Type B pancreatic cell (in vitro differentiated cells): Measurements from ENCODE around the gene RHOB. TPM values are rescaled to one million over a fixed set of nuclear protein-coding genes. Genes with fewer than 3 reads are reported as not detected.

Source experiments
- DNase-seq: peaks from one replicate; pipeline ENCODE4 v3.0.0; 2021; ENCODE audit warnings: mixed read lengths; ENCODE audit not compliant: unreplicated experiment; ENCODE audit errors: extremely low spot score
- H3K27ac Mint-ChIP-seq: 2 replicates; pipeline ENCODE4 v1.8.0; 2021; ENCODE audit warnings: mild to moderate bottlenecking, mixed read lengths
- H3K27me3 Mint-ChIP-seq: 2 replicates; pipeline ENCODE4 v1.8.0; 2021; ENCODE audit warnings: mixed read lengths
- H3K36me3 Mint-ChIP-seq: 2 replicates; pipeline ENCODE4 v1.8.0; 2021; ENCODE audit warnings: mixed read lengths
- H3K4me1 Mint-ChIP-seq: one replicate; pipeline ENCODE4 v1.8.0; 2021; ENCODE audit warnings: mixed read lengths; ENCODE audit not compliant: unreplicated experiment
- H3K4me3 Mint-ChIP-seq: 2 replicates; pipeline ENCODE4 v1.8.0; 2021; ENCODE audit warnings: mild to moderate bottlenecking, mixed read lengths
- H3K9me3 Mint-ChIP-seq: 2 replicates; pipeline ENCODE4 v1.8.0; 2021; ENCODE audit warnings: mixed read lengths
- total RNA-seq: library from RNA; stranded (reverse); gene quantifications from 2 replicates; pipeline ENCODE4 v1.2.1, GENCODE V29; 2021; ENCODE audit warnings: low replicate concordance
- TF ChIP-seq, protein P1 (sequence below): fragments of 200-600 bp; sonication (generic); conservative IDR thresholded peaks from 2 replicates; pipeline ENCODE4 v1.5.0; 2021; ENCODE audit warnings: antibody characterized with exemption, mild to moderate bottlenecking

Gene RHOB
- total RNA-seq, 1 donor from 2014 or later = 82.8 TPM

DNA sequence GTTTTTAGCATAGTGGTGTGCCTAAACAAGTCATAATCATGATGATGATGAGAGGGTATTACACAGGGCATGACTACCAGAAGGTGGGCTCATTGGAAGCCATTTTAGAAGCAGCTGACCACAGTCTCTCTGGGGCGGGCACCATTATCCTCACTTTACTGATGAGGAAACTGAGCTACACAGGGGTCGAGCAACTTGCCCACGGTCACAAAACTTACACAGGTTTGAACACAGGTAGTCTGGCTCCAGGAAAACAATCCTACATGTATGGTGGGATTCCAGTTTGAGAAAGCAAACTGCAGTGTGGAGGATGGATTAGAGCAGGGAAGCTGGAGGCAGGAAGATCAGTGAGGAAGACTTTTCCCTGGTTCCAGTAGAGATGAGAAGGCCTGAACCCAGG, 6.2 kb downstream of the RHOB start:
- TF ChIP-seq, protein P1, sequence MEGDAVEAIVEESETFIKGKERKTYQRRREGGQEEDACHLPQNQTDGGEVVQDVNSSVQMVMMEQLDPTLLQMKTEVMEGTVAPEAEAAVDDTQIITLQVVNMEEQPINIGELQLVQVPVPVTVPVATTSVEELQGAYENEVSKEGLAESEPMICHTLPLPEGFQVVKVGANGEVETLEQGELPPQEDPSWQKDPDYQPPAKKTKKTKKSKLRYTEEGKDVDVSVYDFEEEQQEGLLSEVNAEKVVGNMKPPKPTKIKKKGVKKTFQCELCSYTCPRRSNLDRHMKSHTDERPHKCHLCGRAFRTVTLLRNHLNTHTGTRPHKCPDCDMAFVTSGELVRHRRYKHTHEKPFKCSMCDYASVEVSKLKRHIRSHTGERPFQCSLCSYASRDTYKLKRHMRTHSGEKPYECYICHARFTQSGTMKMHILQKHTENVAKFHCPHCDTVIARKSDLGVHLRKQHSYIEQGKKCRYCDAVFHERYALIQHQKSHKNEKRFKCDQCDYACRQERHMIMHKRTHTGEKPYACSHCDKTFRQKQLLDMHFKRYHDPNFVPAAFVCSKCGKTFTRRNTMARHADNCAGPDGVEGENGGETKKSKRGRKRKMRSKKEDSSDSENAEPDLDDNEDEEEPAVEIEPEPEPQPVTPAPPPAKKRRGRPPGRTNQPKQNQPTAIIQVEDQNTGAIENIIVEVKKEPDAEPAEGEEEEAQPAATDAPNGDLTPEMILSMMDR = no peak
- no peak overlapping the region for H3K27ac Mint-ChIP-seq
- H3K4me1 Mint-ChIP-seq = peaks cover 20% of the 10 kb centered on the region
- no peak for DNase-seq
- no peaks in the 10 kb centered on the region for H3K9me3 Mint-ChIP-seq
- no peaks in the 10 kb centered on the region for H3K36me3 Mint-ChIP-seq
- peaks cover 3% of the 10 kb centered on the region for H3K27me3 Mint-ChIP-seq
- no peak overlapping the region for H3K4me3 Mint-ChIP-seq

DNA sequence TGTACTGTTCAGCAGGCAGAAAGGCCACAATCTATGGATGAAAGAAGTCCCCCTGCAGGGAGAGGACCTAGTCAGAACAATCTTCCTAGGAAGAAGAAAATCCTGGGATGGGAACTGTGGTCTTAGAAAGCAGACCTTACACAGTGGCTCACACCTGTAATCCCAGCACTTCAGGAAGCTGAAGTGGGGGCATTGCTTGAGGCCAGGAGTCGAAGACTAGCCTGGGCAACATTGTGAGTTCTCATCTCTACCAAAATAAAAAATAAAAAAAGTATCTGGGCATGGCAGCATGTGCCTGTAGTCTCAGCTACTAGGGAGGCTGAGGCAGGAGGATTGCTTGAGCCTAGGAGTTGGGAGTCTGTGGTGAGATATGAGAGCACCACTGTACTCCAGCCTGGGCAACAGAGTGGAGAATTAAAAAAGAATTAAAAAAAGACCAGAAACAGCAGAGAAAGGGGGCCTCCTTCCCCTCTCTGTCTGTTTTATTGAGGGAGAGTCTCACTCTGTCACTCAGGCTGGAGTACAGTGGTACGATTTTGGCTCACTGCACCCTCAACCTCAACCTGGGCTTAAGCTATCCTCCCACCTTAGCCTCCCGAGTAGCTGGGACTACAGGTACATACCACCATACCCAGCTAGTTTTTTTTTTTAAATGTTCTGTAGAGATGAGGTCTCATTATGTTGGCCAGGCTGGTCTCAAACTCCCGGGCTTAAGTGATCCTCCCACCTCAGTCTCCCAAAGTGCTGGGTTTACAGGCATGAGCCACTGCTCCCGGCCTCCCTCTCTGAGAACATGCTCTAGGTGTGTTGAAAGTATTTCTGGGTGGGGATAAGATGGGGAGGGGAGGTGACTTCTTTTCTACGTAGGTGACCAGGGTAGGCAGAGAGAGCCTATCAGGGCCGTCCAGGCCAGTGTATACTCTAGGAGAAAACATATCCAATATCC, 7.4 kb downstream of the RHOB start:
- no peak for DNase-seq
- Mint-ChIP-seq H3K4me1 (peaks cover 19% of the 10 kb centered on the region), H3K27ac (no peak overlapping the region), H3K36me3 (no peaks in the 10 kb centered on the region), H3K9me3 (no peaks in the 10 kb centered on the region), H3K27me3 (no peaks in the 10 kb centered on the region), H3K4me3 (no peak overlapping the region)
- TF ChIP-seq, protein P1 = no peak

DNA sequence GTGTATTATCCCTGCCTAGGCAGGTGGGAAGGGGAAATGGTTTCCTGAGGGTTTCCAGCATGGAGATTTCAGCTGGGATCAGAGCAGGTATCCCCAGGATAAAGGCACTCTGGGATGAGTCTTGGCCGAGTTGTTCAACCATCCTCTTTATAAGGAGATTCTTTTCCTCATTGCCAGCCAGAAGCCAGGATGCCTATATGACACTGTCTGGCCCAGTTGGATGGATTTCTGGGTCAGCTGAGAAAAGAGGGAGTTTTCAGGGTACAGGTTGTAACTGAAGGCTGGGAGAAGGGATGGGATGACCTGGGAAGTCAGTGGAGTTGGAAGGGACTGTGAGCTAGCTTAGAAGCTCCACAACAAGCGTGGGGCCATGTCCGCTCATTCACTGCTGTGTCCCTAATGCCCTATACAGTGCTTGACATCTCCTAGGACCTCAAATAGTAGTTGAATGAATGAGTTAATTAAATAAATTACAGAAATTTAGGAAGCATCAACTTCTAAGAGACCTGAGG, 8.3 kb downstream of the RHOB start:
- Mint-ChIP-seq H3K9me3 (peaks cover 5% of the 10 kb centered on the region), H3K4me3 (no peak overlapping the region), H3K27me3 (peaks cover 4% of the 10 kb centered on the region), H3K4me1 (peaks cover 12% of the 10 kb centered on the region), H3K27ac (no peak overlapping the region), H3K36me3 (no peaks in the 10 kb centered on the region)
- no peak for DNase-seq
- TF ChIP-seq, protein P1 = no peak

DNA sequence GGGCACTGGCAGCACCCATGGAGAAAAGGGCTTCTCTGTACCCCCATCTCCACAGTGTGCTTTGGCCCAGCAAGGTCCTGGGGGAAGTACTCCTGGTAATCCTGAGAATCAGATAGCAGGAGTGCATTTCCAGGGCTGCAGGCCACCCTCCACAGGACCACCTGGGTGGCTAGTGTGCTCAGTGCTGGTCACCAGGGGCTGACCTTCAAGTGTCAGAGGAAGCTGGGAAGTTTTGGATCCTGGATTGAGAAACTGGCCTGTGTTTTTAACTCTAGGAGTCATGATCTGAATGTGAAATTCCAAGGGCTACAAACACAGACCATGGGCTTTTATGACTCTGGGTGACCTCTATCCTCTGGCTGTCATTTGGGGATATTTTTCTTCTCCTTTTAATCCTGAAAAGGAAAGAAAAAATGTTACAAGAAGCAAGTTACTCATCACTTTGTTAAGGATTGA, 9.3 kb downstream of the RHOB start:
- H3K27me3 Mint-ChIP-seq = peaks cover 4% of the 10 kb centered on the region
- no peaks in the 10 kb centered on the region for H3K36me3 Mint-ChIP-seq
- TF ChIP-seq, protein P1 = no peak
- H3K9me3 Mint-ChIP-seq = peaks cover 5% of the 10 kb centered on the region
- peaks cover 3% of the 10 kb centered on the region for H3K4me1 Mint-ChIP-seq
- H3K4me3 Mint-ChIP-seq = no peak overlapping the region
- no peak for DNase-seq
- H3K27ac Mint-ChIP-seq = no peak overlapping the region

DNA sequence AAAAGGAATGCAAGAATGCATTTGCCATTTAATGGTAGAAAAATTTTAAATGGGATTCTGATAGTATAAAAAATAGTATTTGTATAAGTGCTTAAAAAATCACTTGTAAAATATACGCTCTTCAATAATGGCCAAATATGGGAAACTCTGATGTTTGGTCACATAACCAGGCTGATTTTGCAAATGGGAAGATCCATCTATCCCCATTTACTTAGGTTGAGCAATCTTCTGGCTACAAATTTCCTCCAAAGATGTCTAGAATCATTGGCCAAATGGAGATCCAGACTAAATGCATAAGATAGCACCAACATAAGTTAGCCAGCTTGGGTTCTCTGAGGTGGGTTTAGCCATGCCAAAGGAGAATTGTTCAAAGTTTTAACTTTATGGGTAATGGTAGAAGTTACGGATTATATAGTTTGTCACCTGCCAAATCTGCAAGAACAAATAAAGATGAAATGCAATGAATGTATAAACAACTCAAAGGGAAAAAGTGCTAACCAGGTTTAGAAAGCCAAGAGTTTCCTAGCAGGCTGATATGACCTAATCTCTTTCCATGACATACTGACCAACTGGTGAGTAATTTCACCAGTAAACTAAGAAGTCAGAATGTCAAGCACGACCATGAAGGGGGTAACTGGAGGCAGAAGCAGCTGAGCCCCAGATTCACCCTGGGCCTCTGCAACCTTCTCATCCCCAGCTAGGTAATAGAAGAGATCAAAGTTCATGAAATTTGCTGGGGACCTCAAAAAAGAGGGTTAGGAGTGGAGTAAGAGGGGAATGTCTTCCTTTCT, 10.0 kb downstream of the RHOB start:
- H3K9me3 Mint-ChIP-seq = peaks cover 5% of the 10 kb centered on the region
- H3K4me1 Mint-ChIP-seq = no peaks in the 10 kb centered on the region
- H3K27me3 Mint-ChIP-seq = peaks cover 4% of the 10 kb centered on the region
- TF ChIP-seq, protein P1 = no peak
- no peak overlapping the region for H3K4me3 Mint-ChIP-seq
- no peak for DNase-seq
- no peaks in the 10 kb centered on the region for H3K36me3 Mint-ChIP-seq
- no peak overlapping the region for H3K27ac Mint-ChIP-seq
